Peyer's patch (tissue), 4 donors: ENCODE data around the gene SLC39A5. TPM values are rescaled to one million over a fixed set of nuclear protein-coding genes. Genes with fewer than 3 reads are reported as not detected.
A peak's percentile ranks its signal among the peaks of the same experiment; 100 is the strongest.

Experiments used
- DNase-seq, 3 donors: peaks; one replicate each; pipeline ENCODE4 v3.0.0-alpha.2; 2017 to 2019
- H3K27ac ChIP-seq, 4 donors: fragments of 200-600 bp; sonication (generic); one replicate each; pipeline ENCODE4 v1.5.1; 2016 to 2019
- H3K27me3 ChIP-seq, 2 donors: fragments of 200-600 bp; sonication (generic); one replicate each; pipeline ENCODE4 v1.5.1; 2019
- H3K36me3 ChIP-seq, 3 donors: fragments of 200-600 bp; sonication (generic); one replicate each; pipeline ENCODE4 v1.5.1; 2016 to 2019
- H3K4me1 ChIP-seq, 4 donors: fragments of 200-600 bp; sonication (generic); one replicate each; pipeline ENCODE4 v1.5.1; 2016 to 2019
- H3K4me3 ChIP-seq, 4 donors: fragments of 200-600 bp; sonication (generic); 1 replicate in 3 of 4; 2 replicates in 1 of 4; pipeline ENCODE4 v1.5.1; 2016 to 2019; ENCODE audit warnings: mild to moderate bottlenecking in 1 of 4
- H3K9me3 ChIP-seq, 4 donors: fragments of 200-600 bp; sonication (generic); one replicate each; pipeline ENCODE4 v1.5.1; 2016 to 2019; ENCODE audit warnings: mild to moderate bottlenecking in 1 of 4
- POLR2A ChIP-seq, 2 donors: fragments of 450-650 bp; IDR thresholded peaks; one replicate each; pipeline ENCODE4 v1.5.1; 2017; ENCODE audit warnings: antibody characterized with exemption in 2 of 2, mild to moderate bottlenecking in 2 of 2, moderate library complexity in 2 of 2
- total RNA-seq, 4 donors: library from RNA; depleted of rRNA; stranded (reverse); fragments of >200 nt; gene quantifications; one replicate each; pipeline ENCODE4 v1.1.0, GENCODE V29; 2016
- TF ChIP-seq, protein P1 (sequence below), 6 experiments: fragments of 450-650 bp in 4 of 6; fragments of 200-600 bp in 2 of 6; sonication (generic) in 1 of 6; IDR thresholded peaks; one replicate each; pipeline ENCODE4 v1.5.1; 2017 to 2019; ENCODE audit warnings: antibody characterized with exemption in 6 of 6, mild to moderate bottlenecking in 3 of 6, moderate library complexity in 1 of 6

SLC39A5 gene
- total RNA-seq, 4 donors from 2014 or later = 96.6 to 950 (median 626) TPM

DNA sequence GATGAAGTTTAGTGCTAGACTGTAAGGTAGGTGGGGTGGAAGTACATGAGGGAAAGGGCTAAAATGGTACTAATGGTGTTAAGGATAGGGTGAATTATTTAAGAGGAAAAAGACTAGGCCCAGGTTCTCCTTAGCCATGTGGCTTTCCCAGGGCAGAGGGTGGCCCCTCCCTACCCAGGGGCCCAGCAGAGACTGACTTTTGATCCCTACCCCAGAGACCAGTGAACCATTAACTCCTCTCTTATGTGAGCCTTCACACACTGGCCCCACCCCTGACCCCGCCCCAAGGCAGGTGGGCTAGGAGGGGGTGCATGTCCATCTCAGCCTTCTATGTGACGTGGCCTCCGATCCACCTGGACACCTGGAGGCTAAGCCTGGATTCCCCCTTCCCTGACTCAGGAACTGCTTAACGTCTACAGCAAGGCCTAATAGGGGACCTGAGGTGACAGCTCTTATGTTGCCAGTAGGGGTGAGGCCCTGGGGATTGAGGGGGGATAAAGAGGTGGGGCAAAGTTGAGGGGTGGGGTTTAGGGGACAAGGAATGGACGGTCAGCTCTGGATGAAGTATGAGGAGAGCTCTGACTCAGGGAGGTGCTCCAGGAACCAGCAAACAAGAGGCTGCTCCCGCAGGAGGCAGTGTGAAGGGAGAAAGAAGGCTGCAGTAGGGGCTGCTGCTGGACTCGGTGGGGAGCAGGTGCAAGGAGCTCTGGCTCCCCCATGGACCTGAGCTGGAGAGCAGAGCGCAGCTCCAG lies 757 bp downstream of the SLC39A5 start:
- H3K36me3 ChIP-seq = peaks cover 0 to 2% (median 0%) of the 10 kb centered on the region in 3 donors
- peak overlapping the region in 3 of 4 donors; percentile 72 to 88 (median 85) for H3K27ac ChIP-seq
- peaks cover 0 to 8% (median 0%) of the 10 kb centered on the region in 4 donors for H3K4me1 ChIP-seq
- no peaks in the 10 kb centered on the region for H3K9me3 ChIP-seq
- peak; percentile 37 to 72 for TF ChIP-seq POLR2A (IDR thresholded peaks at IDR 0.05)
- TF ChIP-seq, protein P1, sequence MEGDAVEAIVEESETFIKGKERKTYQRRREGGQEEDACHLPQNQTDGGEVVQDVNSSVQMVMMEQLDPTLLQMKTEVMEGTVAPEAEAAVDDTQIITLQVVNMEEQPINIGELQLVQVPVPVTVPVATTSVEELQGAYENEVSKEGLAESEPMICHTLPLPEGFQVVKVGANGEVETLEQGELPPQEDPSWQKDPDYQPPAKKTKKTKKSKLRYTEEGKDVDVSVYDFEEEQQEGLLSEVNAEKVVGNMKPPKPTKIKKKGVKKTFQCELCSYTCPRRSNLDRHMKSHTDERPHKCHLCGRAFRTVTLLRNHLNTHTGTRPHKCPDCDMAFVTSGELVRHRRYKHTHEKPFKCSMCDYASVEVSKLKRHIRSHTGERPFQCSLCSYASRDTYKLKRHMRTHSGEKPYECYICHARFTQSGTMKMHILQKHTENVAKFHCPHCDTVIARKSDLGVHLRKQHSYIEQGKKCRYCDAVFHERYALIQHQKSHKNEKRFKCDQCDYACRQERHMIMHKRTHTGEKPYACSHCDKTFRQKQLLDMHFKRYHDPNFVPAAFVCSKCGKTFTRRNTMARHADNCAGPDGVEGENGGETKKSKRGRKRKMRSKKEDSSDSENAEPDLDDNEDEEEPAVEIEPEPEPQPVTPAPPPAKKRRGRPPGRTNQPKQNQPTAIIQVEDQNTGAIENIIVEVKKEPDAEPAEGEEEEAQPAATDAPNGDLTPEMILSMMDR (IDR thresholded peaks at IDR 0.05) = peak in 1 of 6 experiments; percentile 10
- peak in 2 of 3 donors; percentile 89 to 92 for DNase-seq
- no peaks in the 10 kb centered on the region for H3K27me3 ChIP-seq
- peak overlapping the region in 3 of 4 donors; percentile 30 to 54 (median 51) for H3K4me3 ChIP-seq

DNA sequence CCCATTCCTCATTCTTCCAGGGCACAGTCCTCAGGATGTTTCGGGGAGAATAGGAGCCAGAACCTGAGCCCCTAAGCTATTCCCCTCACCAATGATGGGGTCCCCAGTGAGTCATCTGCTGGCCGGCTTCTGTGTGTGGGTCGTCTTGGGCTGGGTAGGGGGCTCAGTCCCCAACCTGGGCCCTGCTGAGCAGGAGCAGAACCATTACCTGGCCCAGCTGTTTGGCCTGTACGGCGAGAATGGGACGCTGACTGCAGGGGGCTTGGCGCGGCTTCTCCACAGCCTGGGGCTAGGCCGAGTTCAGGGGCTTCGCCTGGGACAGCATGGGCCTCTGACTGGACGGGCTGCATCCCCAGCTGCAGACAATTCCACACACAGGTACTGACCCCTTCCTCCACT lies 1.3 kb downstream of the SLC39A5 start:
- Histone ChIP-seq H3K27ac (peak overlapping the region in 3 of 4 donors; percentile 72 to 88 (median 85)), H3K36me3 (peaks cover 0 to 8% (median 0%) of the 10 kb centered on the region in 3 donors), H3K4me3 (peak overlapping the region in 3 of 4 donors; percentile 30 to 54 (median 51)), H3K4me1 (peaks cover 0 to 8% (median 0%) of the 10 kb centered on the region in 4 donors), H3K9me3 (no peaks in the 10 kb centered on the region), H3K27me3 (no peaks in the 10 kb centered on the region)
- DNase-seq = no peak
- TF ChIP-seq, protein P1 (IDR thresholded peaks at IDR 0.05) = no peak
- TF ChIP-seq POLR2A (IDR thresholded peaks at IDR 0.05) = no peak

DNA sequence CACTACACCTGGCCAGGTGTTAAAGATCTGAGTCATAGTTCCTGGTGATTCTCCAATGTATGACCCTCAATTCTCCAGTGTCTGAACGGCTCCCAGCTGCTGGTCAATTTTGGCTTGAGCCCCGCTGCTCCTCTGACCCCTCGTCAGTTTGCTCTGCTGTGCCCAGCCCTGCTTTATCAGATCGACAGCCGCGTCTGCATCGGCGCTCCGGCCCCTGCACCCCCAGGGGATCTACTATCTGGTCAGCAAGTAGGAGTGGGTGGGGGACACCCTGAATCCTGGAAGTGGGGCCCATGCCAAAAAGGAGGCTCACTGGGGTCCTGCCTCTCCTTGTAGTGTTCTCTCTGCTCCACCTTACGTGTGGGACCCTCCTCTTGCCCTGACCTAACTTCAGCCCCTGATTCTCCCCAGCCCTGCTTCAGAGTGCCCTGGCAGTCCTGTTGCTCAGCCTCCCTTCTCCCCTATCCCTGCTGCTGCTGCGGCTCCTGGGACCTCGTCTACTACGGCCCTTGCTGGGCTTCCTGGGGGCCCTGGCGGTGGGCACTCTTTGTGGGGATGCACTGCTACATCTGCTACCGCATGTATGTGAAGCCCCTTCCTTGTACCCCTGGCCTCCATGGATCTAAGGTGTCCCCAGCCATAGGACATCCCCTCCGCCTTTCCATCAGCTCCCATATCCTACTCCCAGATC lies 5.0 kb downstream of the SLC39A5 start:
- TF ChIP-seq, protein P1 (IDR thresholded peaks at IDR 0.05) = no peak
- TF ChIP-seq POLR2A (IDR thresholded peaks at IDR 0.05) = no peak
- H3K9me3 ChIP-seq = no peaks in the 10 kb centered on the region
- H3K27me3 ChIP-seq = no peaks in the 10 kb centered on the region
- DNase-seq = no peak
- no peaks in the 10 kb centered on the region for H3K4me1 ChIP-seq
- H3K36me3 ChIP-seq = peaks cover 0 to 31% (median 0%) of the 10 kb centered on the region in 3 donors
- no peak overlapping the region for H3K4me3 ChIP-seq
- H3K27ac ChIP-seq = no peak overlapping the region

DNA sequence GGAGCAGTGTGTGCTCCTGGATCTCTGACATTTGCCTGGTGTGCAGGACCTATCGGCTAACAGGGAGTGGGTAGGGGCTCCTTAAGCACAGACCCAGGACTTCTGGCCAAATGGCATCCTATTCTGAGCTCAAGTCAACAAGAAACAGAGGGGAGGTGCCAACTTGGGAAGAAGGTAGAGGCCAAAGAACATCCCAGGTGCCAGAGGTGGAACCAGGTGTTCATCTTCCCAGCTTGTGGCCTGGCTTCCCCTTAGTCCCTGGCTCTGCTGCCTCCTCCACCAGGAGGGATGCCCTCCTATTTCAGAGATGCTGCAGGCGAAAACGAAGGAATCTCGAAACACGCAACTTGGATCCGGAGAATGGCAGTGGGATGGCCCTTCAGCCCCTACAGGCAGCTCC lies 6.2 kb downstream of the SLC39A5 start:
- Histone ChIP-seq H3K27me3 (no peaks in the 10 kb centered on the region), H3K4me1 (no peaks in the 10 kb centered on the region), H3K4me3 (no peak overlapping the region), H3K27ac (no peak overlapping the region), H3K36me3 (peaks cover 0 to 43% (median 0%) of the 10 kb centered on the region in 3 donors), H3K9me3 (no peaks in the 10 kb centered on the region)
- no peak for DNase-seq
- TF ChIP-seq POLR2A (IDR thresholded peaks at IDR 0.05) = no peak
- TF ChIP-seq, protein P1 (IDR thresholded peaks at IDR 0.05) = no peak

DNA sequence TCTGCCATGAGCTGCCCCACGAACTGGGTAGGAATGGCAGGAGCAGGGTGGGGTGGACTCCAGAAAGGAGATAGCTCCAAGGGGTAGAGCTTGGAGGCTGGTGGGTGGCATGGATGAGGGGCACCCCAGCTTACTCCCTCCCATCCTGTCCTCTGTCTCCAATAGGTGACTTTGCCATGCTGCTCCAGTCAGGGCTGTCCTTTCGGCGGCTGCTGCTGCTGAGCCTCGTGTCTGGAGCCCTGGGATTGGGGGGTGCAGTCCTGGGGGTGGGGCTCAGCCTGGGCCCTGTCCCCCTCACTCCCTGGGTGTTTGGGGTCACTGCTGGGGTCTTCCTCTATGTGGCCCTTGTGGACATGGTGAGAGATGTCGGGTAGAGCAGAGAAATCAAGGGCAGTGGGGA lies 7.1 kb downstream of the SLC39A5 start:
- no peaks in the 10 kb centered on the region for H3K27me3 ChIP-seq
- H3K27ac ChIP-seq = no peak overlapping the region
- peaks cover 0 to 52% (median 0%) of the 10 kb centered on the region in 3 donors for H3K36me3 ChIP-seq
- H3K4me1 ChIP-seq = no peaks in the 10 kb centered on the region
- TF ChIP-seq POLR2A (IDR thresholded peaks at IDR 0.05) = no peak
- TF ChIP-seq, protein P1 (IDR thresholded peaks at IDR 0.05) = no peak
- no peaks in the 10 kb centered on the region for H3K9me3 ChIP-seq
- DNase-seq = no peak
- no peak overlapping the region for H3K4me3 ChIP-seq
